B cell (primary cell): ENCODE measurements around the gene HSPB6. TPM values are rescaled to one million over a fixed set of nuclear protein-coding genes. Genes with fewer than 3 reads are reported as not detected.
A peak's percentile ranks its signal among the peaks of the same experiment; 100 is the strongest.

ENCODE experiments used
- ATAC-seq: fragments of 200-7000 bp; cut with Tn5 transposase; one replicate; pipeline ENCODE4 v1.10.0; 2021; ENCODE audit warnings: low read depth, mild to moderate bottlenecking, moderate number of reproducible peaks, moderate library complexity
- CTCF ChIA-PET: fragments of 350-600 bp; sonication (Branson Sonifier 250); formaldehyde crosslinking; loops from one replicate; lab custom pipeline; 2021; ENCODE audit warnings: antibody characterized with exemption, inconsistent platforms; lab: Charles Lee
- POLR2A ChIA-PET: fragments of 350-600 bp; sonication (Branson Sonifier 250); formaldehyde crosslinking; loops from one replicate; lab custom pipeline; 2021; ENCODE audit warnings: antibody characterized with exemption; lab: Charles Lee
- DNase-seq: peaks from one replicate; pipeline ENCODE4 v3.0.0; 2013
- H2AFZ ChIP-seq: 2 replicates; pipeline ENCODE4 v1.6.1; 2012; ENCODE audit warnings: mild to moderate bottlenecking, low read depth, low read length; ENCODE audit not compliant: insufficient read depth, poor library complexity, severe bottlenecking
- H3K27ac ChIP-seq, 2 donors: 1 replicate in 1 of 2; 2 replicates in 1 of 2; pipeline ENCODE4 v1.5.1; 2012 to 2013; ENCODE audit warnings: low read length in 2 of 2, mild to moderate bottlenecking in 2 of 2, moderate library complexity in 1 of 2
- H3K27me3 ChIP-seq, 4 experiments: fragments of 200-600 bp in 1 of 4; sonication (generic) in 1 of 4; replicated peaks in 1 of 4; 1 replicate in 2 of 4; 2 replicates in 2 of 4; pipeline versions ENCODE4 v1.6.1 to v1.7.0; 2013 to 2016; ENCODE audit warnings: low read length in 3 of 4, mild to moderate bottlenecking in 2 of 4, mixed read lengths in 1 of 4, moderate library complexity in 1 of 4; ENCODE audit not compliant: insufficient read depth in 4 of 4, control insufficient read depth in 3 of 4; ENCODE audit errors: control extremely low read depth in 1 of 4
- H3K36me3 ChIP-seq, 2 experiments: replicated peaks in 1 of 2; 1 replicate in 1 of 2; 2 replicates in 1 of 2; pipeline versions ENCODE4 v1.6.1 to v1.7.1; 2013; ENCODE audit warnings: low read length in 1 of 2; ENCODE audit not compliant: insufficient read depth in 2 of 2, control insufficient read depth in 1 of 2; ENCODE audit errors: control extremely low read depth in 1 of 2, extremely low read depth in 1 of 2
- H3K4me1 ChIP-seq, 2 donors: fragments of 200-600 bp in 1 of 2; sonication (generic) in 1 of 2; 1 replicate in 1 of 2; 2 replicates in 1 of 2; pipeline versions ENCODE4 v1.5.1 to v1.6.1; 2013 to 2017; ENCODE audit warnings: low read length in 2 of 2; ENCODE audit not compliant: control insufficient read depth in 2 of 2, insufficient read depth in 2 of 2
- H3K4me2 ChIP-seq: replicated peaks from 2 replicates; pipeline ENCODE3; 2012; ENCODE audit warnings: mild to moderate bottlenecking, low read depth, low read length; ENCODE audit not compliant: poor library complexity, severe bottlenecking
- H3K4me3 ChIP-seq, 5 experiments: fragments of 200-600 bp in 1 of 5; sonication (generic) in 1 of 5; 1 replicate in 3 of 5; 2 replicates in 2 of 5; pipeline versions ENCODE4 v1.5.1 to v1.7.0; 2011 to 2016; ENCODE audit warnings: low read length in 4 of 5, mild to moderate bottlenecking in 4 of 5, low read depth in 2 of 5, control low read depth in 1 of 5, moderate library complexity in 1 of 5; ENCODE audit not compliant: insufficient read depth in 1 of 5; ENCODE audit errors: control extremely low read depth in 1 of 5, extremely low read depth in 1 of 5
- H3K79me2 ChIP-seq: fragments of 200-600 bp; sonication (generic); one replicate; pipeline ENCODE4 v1.6.0; 2016; ENCODE audit warnings: low read length; ENCODE audit not compliant: control insufficient read depth, insufficient read depth
- H3K9ac ChIP-seq: fragments of 200-600 bp; sonication (generic); 2 replicates; pipeline ENCODE4 v1.6.1; 2017; ENCODE audit warnings: mild to moderate bottlenecking, low read length, moderate library complexity
- H3K9me3 ChIP-seq, 3 donors: one replicate each; pipeline versions ENCODE4 v1.6.1 to v1.7.1; 2013; ENCODE audit warnings: low read length in 2 of 3; ENCODE audit not compliant: control insufficient read depth in 2 of 3, insufficient read depth in 1 of 3; ENCODE audit errors: control extremely low read depth in 1 of 3
- H4K20me1 ChIP-seq: 2 replicates; pipeline ENCODE4 v1.6.0; 2012; ENCODE audit warnings: mild to moderate bottlenecking, low read length; ENCODE audit not compliant: insufficient read depth, control insufficient read depth, poor library complexity, severe bottlenecking
- H3K27ac Mint-ChIP-seq: one replicate; pipeline ENCODE4 v1.8.0; 2021; ENCODE audit warnings: mixed read lengths
- H3K27me3 Mint-ChIP-seq: one replicate; pipeline ENCODE4 v1.8.0; 2021; ENCODE audit warnings: mixed read lengths
- H3K4me1 Mint-ChIP-seq: one replicate; pipeline ENCODE4 v1.8.0; 2021; ENCODE audit warnings: mixed read lengths
- H3K4me3 Mint-ChIP-seq: one replicate; pipeline ENCODE4 v1.8.0; 2021; ENCODE audit warnings: mixed read lengths
- H3K9me3 Mint-ChIP-seq: one replicate; pipeline ENCODE4 v1.8.0; 2022; ENCODE audit warnings: mixed read lengths; ENCODE audit not compliant: insufficient read depth
- CTCF ChIP-seq: fragments of 200-600 bp; IDR thresholded peaks from one replicate; pipeline ENCODE4 v1.8.0; 2022; ENCODE audit warnings: antibody characterized with exemption, mild to moderate bottlenecking
- EZH2 ChIP-seq: IDR thresholded peaks from 2 replicates; pipeline ENCODE4 v1.6.1; 2012; ENCODE audit warnings: borderline replicate concordance, low read depth, mild to moderate bottlenecking, moderate library complexity, low read length; ENCODE audit not compliant: insufficient read depth, poor library complexity, severe bottlenecking
- WGBS: methylation state at CpG from one replicate; pipeline ENCODE4 v1.1.5; 2013; ENCODE audit warnings: missing lambda C conversion rate; ENCODE audit not compliant: insufficient coverage; 5-methylcytosine and 5-hydroxymethylcytosine counted together
- intact Hi-C: fragments of 100-400 bp; cut with micrococcal nuclease; formaldehyde crosslinking; loops from one replicate; pipeline ENCODE4 v1.10.0; 2022
- polyA plus RNA-seq: library from polyadenylated mRNA; depleted of rRNA; stranded (reverse); fragments of >200 nt; gene quantifications from 2 replicates; pipeline ENCODE4 v1.2.3, GENCODE V29; 2012
- total RNA-seq, 2 donors: library from RNA; stranded (reverse); fragments of 120-200 nt in 1 of 2; gene quantifications; 1 replicate in 1 of 2; 2 replicates in 1 of 2; pipeline versions ENCODE4 v1.2.3 to v1.2.4, GENCODE V29; 2013 to 2022

The HSPB6 gene
- total and polyA plus RNA-seq, 2 donors (not counting 1 experiment from before 2014, with no cell fraction given): not detected

- peak overlapping the region; percentile 85 for H3K27ac Mint-ChIP-seq
- no peak for TF ChIP-seq EZH2
- no peak for TF ChIP-seq CTCF
- no peaks in the 10 kb centered on the region for H3K27me3 Mint-ChIP-seq
- H3K4me1 ChIP-seq: peaks cover 19 to 51% of the 10 kb centered on the region in 2 donors
- no peaks in the 10 kb centered on the region for H3K9me3 ChIP-seq
- CTCF ChIA-PET: interaction anchor here (0.8 to 2.6 kb wide), 4 partner anchors 19 to 208 kb away, joined by 3 to 7 read pairs (median 3); no protein-coding TSS in a partner anchor
- H3K79me2 ChIP-seq: peaks cover 68% of the 10 kb centered on the region
- H3K36me3 ChIP-seq: peaks cover 0 to 34% of the 10 kb centered on the region in 2 experiments
- no peak for ATAC-seq
- peak overlapping the region; percentile 85 for H3K4me2 ChIP-seq
- peak overlapping the region; percentile 18 to 65 for H3K27ac ChIP-seq
- H3K9ac ChIP-seq: peak overlapping the region; percentile 64
- intact Hi-C loops: loop anchor here (10.0 kb wide), 2 partner anchors 186 to 374 kb away; partner anchors contain the start of genes FFAR1, HCST, NFKBID and TYROBP
- H3K27me3 ChIP-seq: no peaks in the 10 kb centered on the region
- no peaks in the 10 kb centered on the region for H3K9me3 Mint-ChIP-seq
- 2% methylated on average over 41 of the region's 42 CpGs for WGBS
- POLR2A ChIA-PET: interaction anchor here (1.2 to 1.8 kb wide), 3 partner anchors 22 to 27 kb away, joined by 4 to 10 read pairs (median 7); partner anchors contain the start of genes IGFLR1, PSENEN and U2AF1L4
- peak overlapping the region; percentile 58 for H2AFZ ChIP-seq
- peak overlapping the region; percentile 17 to 71 (median 63) for H3K4me3 ChIP-seq
- peaks cover 52% of the 10 kb centered on the region for H3K4me1 Mint-ChIP-seq
- peak overlapping the region; percentile 90 for H3K4me3 Mint-ChIP-seq
- DNase-seq: peak; percentile 57
- peaks cover 50% of the 10 kb centered on the region for H4K20me1 ChIP-seq
Measured at GRCh38 chr19:35718345-35719041, 38.3 kb downstream of the HSPB6 start.
